Neural progenitor cell (in vitro differentiated cells): ENCODE measurements around the gene RPS10. TPM values are rescaled to one million over a fixed set of nuclear protein-coding genes. Genes with fewer than 3 reads are reported as not detected.

ENCODE experiments used
- DNase-seq: peaks from one replicate; pipeline ENCODE4 v3.0.0-alpha.2; 2016; ENCODE audit warnings: low spot score
- H2AFZ ChIP-seq: fragments of 200-600 bp; sonication (generic); replicated peaks from 2 replicates; pipeline ENCODE4 v1.6.1; 2016; ENCODE audit warnings: antibody characterized with exemption
- H3F3A ChIP-seq: fragments of 200-600 bp; sonication (generic); 2 replicates; pipeline ENCODE4 v1.6.1; 2016; ENCODE audit warnings: antibody characterized with exemption, low read depth
- H3K27ac ChIP-seq: fragments of 200-600 bp; sonication (generic); 2 replicates; pipeline ENCODE4 v1.5.1; 2016; ENCODE audit warnings: mild to moderate bottlenecking
- H3K27me3 ChIP-seq: fragments of 200-600 bp; sonication (generic); 2 replicates; pipeline ENCODE4 v1.6.1; 2016; ENCODE audit warnings: mild to moderate bottlenecking, moderate library complexity
- H3K36me3 ChIP-seq: fragments of 200-600 bp; sonication (generic); 2 replicates; pipeline ENCODE4 v1.5.1; 2016
- H3K4me1 ChIP-seq: fragments of 200-600 bp; sonication (generic); 2 replicates; pipeline ENCODE4 v1.6.1; 2016; ENCODE audit warnings: mixed run types
- H3K4me2 ChIP-seq: fragments of 200-600 bp; sonication (generic); 2 replicates; pipeline ENCODE4 v1.6.1; 2016
- H3K4me3 ChIP-seq: fragments of 200-600 bp; sonication (generic); 2 replicates; pipeline ENCODE4 v1.5.1; 2016
- H3K79me2 ChIP-seq: fragments of 200-600 bp; sonication (generic); 2 replicates; pipeline ENCODE4 v1.6.1; 2016; ENCODE audit warnings: low read depth
- H3K9ac ChIP-seq: fragments of 200-600 bp; sonication (generic); 2 replicates; pipeline ENCODE4 v1.6.1; 2016
- H3K9me3 ChIP-seq: fragments of 200-600 bp; sonication (generic); 2 replicates; pipeline ENCODE4 v1.5.1; 2016; ENCODE audit warnings: low read depth
- H4K20me1 ChIP-seq: fragments of 200-600 bp; sonication (generic); 2 replicates; pipeline ENCODE4 v1.6.1; 2016; ENCODE audit warnings: low read depth
- H3K27ac Mint-ChIP-seq: 3 replicates; pipeline ENCODE4 v1.8.0; 2021; ENCODE audit warnings: mixed read lengths
- H3K27me3 Mint-ChIP-seq: 2 replicates; pipeline ENCODE4 v1.8.0; 2022; ENCODE audit warnings: low read depth, mild to moderate bottlenecking, inconsistent platforms, moderate library complexity, mixed read lengths; ENCODE audit not compliant: insufficient read depth
- H3K36me3 Mint-ChIP-seq: 3 replicates; pipeline ENCODE4 v1.8.0; 2021; ENCODE audit warnings: mixed read lengths
- H3K4me1 Mint-ChIP-seq: 3 replicates; pipeline ENCODE4 v1.8.0; 2021; ENCODE audit warnings: mixed read lengths
- H3K4me3 Mint-ChIP-seq: 3 replicates; pipeline ENCODE4 v1.8.0; 2021; ENCODE audit warnings: mild to moderate bottlenecking, moderate library complexity, mixed read lengths
- H3K9me3 Mint-ChIP-seq: 3 replicates; pipeline ENCODE4 v1.8.0; 2020; ENCODE audit warnings: mixed read lengths
- CTCF ChIP-seq: fragments of 200-600 bp; sonication (generic); IDR thresholded peaks from 2 replicates; pipeline ENCODE4 v1.5.1; 2017; ENCODE audit warnings: antibody characterized with exemption, mild to moderate bottlenecking
- EZH2 ChIP-seq: fragments of 200-600 bp; sonication (generic); IDR thresholded peaks from 2 replicates; pipeline ENCODE4 v1.6.1; 2017; ENCODE audit warnings: antibody characterized with exemption, mild to moderate bottlenecking, moderate library complexity
- EZH2phosphoT487 ChIP-seq: fragments of 200-600 bp; sonication (generic); IDR thresholded peaks from 2 replicates; pipeline ENCODE4 v1.6.1; 2017; ENCODE audit warnings: antibody characterized with exemption
- total RNA-seq: library from RNA; depleted of rRNA; stranded (reverse); fragments of >200 nt; gene quantifications from 2 replicates; pipeline ENCODE4 v1.2.3, GENCODE V29; 2015; ENCODE audit warnings: low replicate concordance

The RPS10 gene
- total RNA-seq, 1 donor from 2014 or later: 4,003 TPM

GRCh38 chr6:34473967-34474366, 48.1 kb upstream of the RPS10 start:
- no peak overlapping the region for H2AFZ ChIP-seq
- no peaks in the 10 kb centered on the region for H3K9me3 ChIP-seq
- peaks cover 7% of the 10 kb centered on the region for H3F3A ChIP-seq
- H3K27ac Mint-ChIP-seq: peak overlapping the region; percentile 5
- H3K36me3 Mint-ChIP-seq: no peaks in the 10 kb centered on the region
- no peaks in the 10 kb centered on the region for H3K36me3 ChIP-seq
- H3K4me3 Mint-ChIP-seq: no peak overlapping the region
- no peaks in the 10 kb centered on the region for H4K20me1 ChIP-seq
- H3K79me2 ChIP-seq: no peaks in the 10 kb centered on the region
- DNase-seq: no peak
- no peak overlapping the region for H3K27ac ChIP-seq
- no peak overlapping the region for H3K4me3 ChIP-seq
- peaks cover 9% of the 10 kb centered on the region for H3K9me3 Mint-ChIP-seq
- peaks cover 8% of the 10 kb centered on the region for H3K27me3 Mint-ChIP-seq
- H3K27me3 ChIP-seq: no peaks in the 10 kb centered on the region
- no peak overlapping the region for H3K4me2 ChIP-seq
- no peak for TF ChIP-seq EZH2
- TF ChIP-seq CTCF: no peak
- TF ChIP-seq EZH2phosphoT487: no peak
- H3K4me1 Mint-ChIP-seq: peaks cover 28% of the 10 kb centered on the region
- no peaks in the 10 kb centered on the region for H3K4me1 ChIP-seq
- no peak overlapping the region for H3K9ac ChIP-seq

- peak overlapping the region; percentile 69 for H3K27ac Mint-ChIP-seq
- no peaks in the 10 kb centered on the region for H3K4me1 ChIP-seq
- no peak overlapping the region for H3K4me2 ChIP-seq
- H3F3A ChIP-seq: peaks cover 7% of the 10 kb centered on the region
- H3K9me3 Mint-ChIP-seq: peaks cover 9% of the 10 kb centered on the region
- no peak overlapping the region for H2AFZ ChIP-seq
- no peak overlapping the region for H3K27ac ChIP-seq
- H3K4me3 ChIP-seq: no peak overlapping the region
- no peaks in the 10 kb centered on the region for H3K9me3 ChIP-seq
- no peaks in the 10 kb centered on the region for H3K36me3 Mint-ChIP-seq
- H3K79me2 ChIP-seq: no peaks in the 10 kb centered on the region
- no peaks in the 10 kb centered on the region for H3K36me3 ChIP-seq
- no peaks in the 10 kb centered on the region for H4K20me1 ChIP-seq
- peaks cover 26% of the 10 kb centered on the region for H3K4me1 Mint-ChIP-seq
- peaks cover 12% of the 10 kb centered on the region for H3K27me3 Mint-ChIP-seq
- peak overlapping the region; percentile 27 for H3K4me3 Mint-ChIP-seq
- no peak for DNase-seq
- H3K9ac ChIP-seq: no peak overlapping the region
- H3K27me3 ChIP-seq: no peaks in the 10 kb centered on the region
- TF ChIP-seq EZH2 (no peak), EZH2phosphoT487 (no peak), CTCF (no peak)
These were observed 46.6 kb upstream of the RPS10 start for GRCh38 chr6:34472425-34472824.

GRCh38 chr6:34469499-34469898, 43.6 kb upstream of the RPS10 start:
- H3K27ac ChIP-seq: no peak overlapping the region
- peaks cover 5% of the 10 kb centered on the region for H3K4me1 ChIP-seq
- TF ChIP-seq EZH2: no peak
- TF ChIP-seq CTCF: no peak
- no peak for TF ChIP-seq EZH2phosphoT487
- Mint-ChIP-seq H3K9me3 (peaks cover 5% of the 10 kb centered on the region), H3K4me3 (no peak overlapping the region), H3K36me3 (no peaks in the 10 kb centered on the region), H3K27ac (no peak overlapping the region), H3K4me1 (peaks cover 9% of the 10 kb centered on the region), H3K27me3 (peaks cover 19% of the 10 kb centered on the region)
- DNase-seq: no peak
- H3K4me2 ChIP-seq: no peak overlapping the region
- H3K79me2 ChIP-seq: no peaks in the 10 kb centered on the region
- no peaks in the 10 kb centered on the region for H4K20me1 ChIP-seq
- peaks cover 7% of the 10 kb centered on the region for H3F3A ChIP-seq
- no peak overlapping the region for H2AFZ ChIP-seq
- H3K27me3 ChIP-seq: peaks cover 24% of the 10 kb centered on the region
- no peaks in the 10 kb centered on the region for H3K36me3 ChIP-seq
- H3K4me3 ChIP-seq: no peak overlapping the region
- H3K9ac ChIP-seq: no peak overlapping the region
- H3K9me3 ChIP-seq: no peaks in the 10 kb centered on the region
